IPS DF 19.7 (cell line): Measurements from ENCODE around the gene REC114.
"Not testable (repeated sequence)": the region's sequence is repeated elsewhere in the genome, so short reads cannot be mapped to it uniquely, and the experiment has no call there.

Experiments
- DNase-seq: peaks from one replicate; pipeline ENCODE4 v3.0.0-alpha.2; 2013; ENCODE audit warnings: low read depth, low spot score

Gene REC114

GRCh38 chr15:73442968-73443367 is at the start of gene REC114:
TSS of gene REC114 (plus strand) at chr15:73443164. CDS start at chr15:73443186, 22 bp downstream.
- no peak for DNase-seq

- no peak for DNase-seq
These were observed 49.6 kb upstream of the REC114 start for GRCh38 chr15:73393336-73393735.

GRCh38 chr15:73394782-73395181 is 48.2 kb upstream of the REC114 start:
- no peak for DNase-seq

GRCh38 chr15:73395671-73396070 is 47.3 kb upstream of the REC114 start:
- DNase-seq = no peak

- no peak for DNase-seq
These were observed 45.5 kb upstream of the REC114 start for GRCh38 chr15:73397461-73397860.

- no peak for DNase-seq
These were observed 44.1 kb upstream of the REC114 start for GRCh38 chr15:73398861-73399260.

GRCh38 chr15:73400222-73400621 is 42.7 kb upstream of the REC114 start:
- not testable (repeated sequence) for DNase-seq

GRCh38 chr15:73403171-73403570 is 39.8 kb upstream of the REC114 start:
- DNase-seq = no peak

GRCh38 chr15:73414876-73415275 is 28.1 kb upstream of the REC114 start:
- DNase-seq = no peak

- no peak for DNase-seq
These were observed 18.5 kb upstream of the REC114 start for GRCh38 chr15:73424506-73424905.

- no peak for DNase-seq
These were observed 17.5 kb upstream of the REC114 start for GRCh38 chr15:73425510-73425909.

GRCh38 chr15:73426323-73426994 is 16.5 kb upstream of the REC114 start:
- no peak for DNase-seq

GRCh38 chr15:73431329-73431728 is 11.6 kb upstream of the REC114 start:
- not testable (repeated sequence) for DNase-seq

- no peak for DNase-seq
These were observed 9.1 kb upstream of the REC114 start for GRCh38 chr15:73433873-73434272.

GRCh38 chr15:73436613-73437012 is 6.4 kb upstream of the REC114 start:
- DNase-seq = no peak

- no peak for DNase-seq
These were observed 5.3 kb upstream of the REC114 start for GRCh38 chr15:73437543-73438109.

- DNase-seq = no peak
These were observed 4.3 kb upstream of the REC114 start for GRCh38 chr15:73438651-73439050.

GRCh38 chr15:73440571-73440970 is 2.4 kb upstream of the REC114 start:
- DNase-seq = no peak

GRCh38 chr15:73442421-73442820 is 543 bp upstream of the REC114 start:
- no peak for DNase-seq

GRCh38 chr15:73447471-73447870 is 4.5 kb downstream of the REC114 start:
- DNase-seq = not testable (repeated sequence)

- DNase-seq = not testable (repeated sequence)
These were observed 5.3 kb downstream of the REC114 start for GRCh38 chr15:73448158-73448758.

- DNase-seq = not testable (repeated sequence)
These were observed 7.0 kb downstream of the REC114 start for GRCh38 chr15:73449980-73450379.

- no peak for DNase-seq
These were observed 11.1 kb downstream of the REC114 start for GRCh38 chr15:73454096-73454495.
